ENCODE results near the gene COASY.

Gene COASY

GRCh38 chr17:42536048-42536371 lies 25.9 kb upstream of the COASY start, which contains the start of gene NAGLU:
Gene NAGLU, plus strand, starts transcription at chr17:42536241. Its CDS starts 32 bp downstream, at chr17:42536273.
- peak within 1 kb of the TSS; percentile 59 for H3K27ac ChIP-seq (ENCODE audit: low read length)
- no peaks in the 10 kb centered on the region for H3K27me3 ChIP-seq (ENCODE audit: insufficient read depth, low read length, poor library complexity)
- H3K4me3 ChIP-seq (ENCODE audit: low read depth in 1 of 2, low read length in 2 of 2): peak within 1 kb of the TSS; percentile 36 to 67; a peak in 3 of 4 replicates
- peak within 1 kb of the TSS; percentile 71 for H3K9ac ChIP-seq (ENCODE audit: low read depth, low read length)
- H3K4me1 ChIP-seq (ENCODE audit: insufficient read depth, low read length): peaks cover 49% of the 10 kb centered on the region
- no peaks in the 10 kb centered on the region for H3K9me3 ChIP-seq (ENCODE audit: insufficient read depth, low read length, severe bottlenecking)
- peaks cover 10% of the 10 kb centered on the region for H3K79me2 ChIP-seq (ENCODE audit: insufficient read depth, low read length)
- TF ChIP-seq CTCF (IDR thresholded peaks at IDR 0.05; ENCODE audit: borderline replicate concordance, extremely low read depth, low read length, poor library complexity, severe bottlenecking) (no peak), EZH2 (IDR thresholded peaks at IDR 0.05; ENCODE audit: borderline replicate concordance, low read depth, low read length, severe bottlenecking) (no peak)
- peak within 1 kb of the TSS; percentile 77 for H3K4me2 ChIP-seq (ENCODE audit: insufficient read depth, low read length)
- ATAC-seq (ENCODE audit: insufficient read depth, low read depth): peak; percentile 81
- peaks cover 7% of the 10 kb centered on the region; the same call in 1 of the 2 replicates for H4K20me1 ChIP-seq (ENCODE audit: insufficient read depth, low read length)
- peak; percentile 87 for DNase-seq
- H3K36me3 ChIP-seq (ENCODE audit: insufficient read depth, low read length): peaks cover 16% of the 10 kb centered on the region
- peak within 1 kb of the TSS; percentile 69 for H2AFZ ChIP-seq (ENCODE audit: low read depth, low read length)

GRCh38 chr17:42536372-42537155 lies 25.4 kb upstream of the COASY start:
- H3K27me3 ChIP-seq (ENCODE audit: insufficient read depth, low read length, poor library complexity): no peaks in the 10 kb centered on the region
- TF ChIP-seq EZH2 (IDR thresholded peaks at IDR 0.05; ENCODE audit: borderline replicate concordance, low read depth, low read length, severe bottlenecking): no peak
- TF ChIP-seq CTCF (IDR thresholded peaks at IDR 0.05; ENCODE audit: borderline replicate concordance, extremely low read depth, low read length, poor library complexity, severe bottlenecking): peak; percentile 14
- peaks cover 7% of the 10 kb centered on the region; the same call in 1 of the 2 replicates for H4K20me1 ChIP-seq (ENCODE audit: insufficient read depth, low read length)
- H3K4me3 ChIP-seq (ENCODE audit: low read depth in 1 of 2, low read length in 2 of 2): peak overlapping the region; percentile 36 to 67; a peak in 3 of 4 replicates
- peaks cover 10% of the 10 kb centered on the region for H3K79me2 ChIP-seq (ENCODE audit: insufficient read depth, low read length)
- ATAC-seq (ENCODE audit: insufficient read depth, low read depth) (peak; percentile 59), DNase-seq (peak; percentile 75)
- peak overlapping the region; percentile 59 for H3K27ac ChIP-seq (ENCODE audit: low read length)
- H2AFZ ChIP-seq (ENCODE audit: low read depth, low read length): peak overlapping the region; percentile 69
- no peaks in the 10 kb centered on the region for H3K9me3 ChIP-seq (ENCODE audit: insufficient read depth, low read length, severe bottlenecking)
- peaks cover 43% of the 10 kb centered on the region for H3K4me1 ChIP-seq (ENCODE audit: insufficient read depth, low read length)
- peaks cover 21% of the 10 kb centered on the region for H3K36me3 ChIP-seq (ENCODE audit: insufficient read depth, low read length)
- peak overlapping the region; percentile 71 for H3K9ac ChIP-seq (ENCODE audit: low read depth, low read length)
- peak overlapping the region; percentile 77 for H3K4me2 ChIP-seq (ENCODE audit: insufficient read depth, low read length)

- H4K20me1 ChIP-seq (ENCODE audit: insufficient read depth, low read length): peaks cover 7% of the 10 kb centered on the region; the same call in 1 of the 2 replicates
- peak overlapping the region; percentile 77 for H3K4me2 ChIP-seq (ENCODE audit: insufficient read depth, low read length)
- TF ChIP-seq CTCF (IDR thresholded peaks at IDR 0.05; ENCODE audit: borderline replicate concordance, extremely low read depth, low read length, poor library complexity, severe bottlenecking): no peak
- peak overlapping the region; percentile 36 to 67; a peak in 3 of 4 replicates for H3K4me3 ChIP-seq (ENCODE audit: low read depth in 1 of 2, low read length in 2 of 2)
- no peaks in the 10 kb centered on the region for H3K9me3 ChIP-seq (ENCODE audit: insufficient read depth, low read length, severe bottlenecking)
- no peak for DNase-seq
- no peak overlapping the region for H2AFZ ChIP-seq (ENCODE audit: low read depth, low read length)
- H3K9ac ChIP-seq (ENCODE audit: low read depth, low read length): peak overlapping the region; percentile 71
- H3K36me3 ChIP-seq (ENCODE audit: insufficient read depth, low read length): peaks cover 21% of the 10 kb centered on the region
- H3K4me1 ChIP-seq (ENCODE audit: insufficient read depth, low read length): peaks cover 39% of the 10 kb centered on the region
- no peaks in the 10 kb centered on the region for H3K27me3 ChIP-seq (ENCODE audit: insufficient read depth, low read length, poor library complexity)
- H3K79me2 ChIP-seq (ENCODE audit: insufficient read depth, low read length): peaks cover 10% of the 10 kb centered on the region
- no peak for ATAC-seq (ENCODE audit: insufficient read depth, low read depth)
- H3K27ac ChIP-seq (ENCODE audit: low read length): peak overlapping the region; percentile 59
Measured at GRCh38 chr17:42537156-42537805, 24.7 kb upstream of the COASY start.

All from DND-41 (cell line).